GM21619 (cell line): ENCODE measurements around the gene EPG5.

Experiments used
- ATAC-seq: cut with Tn5 transposase; IDR thresholded peaks from one replicate; pipeline ENCODE4 v1.9.1; 2021; ENCODE audit not compliant: unreplicated experiment

Gene EPG5

GRCh38 chr18:45920367-45920766, 46.8 kb downstream of the EPG5 start:
- no peak for ATAC-seq

GRCh38 chr18:45916302-45916701, 50.8 kb downstream of the EPG5 start:
- ATAC-seq = no peak

GRCh38 chr18:45913276-45913675, 53.9 kb downstream of the EPG5 start:
- ATAC-seq = no peak

- peak; percentile 61 for ATAC-seq
These were observed 56.6 kb downstream of the EPG5 start for GRCh38 chr18:45910405-45911023.

GRCh38 chr18:45901654-45902210, 65.4 kb downstream of the EPG5 start:
- ATAC-seq = no peak

- ATAC-seq = no peak
These were observed 66.5 kb downstream of the EPG5 start for GRCh38 chr18:45900623-45901022.

GRCh38 chr18:45896991-45897390, 70.1 kb downstream of the EPG5 start:
- no peak for ATAC-seq

GRCh38 chr18:45896452-45896851, 70.7 kb downstream of the EPG5 start:
- ATAC-seq = no peak

GRCh38 chr18:45895339-45895738, 71.8 kb downstream of the EPG5 start:
- no peak for ATAC-seq

- ATAC-seq = no peak
These were observed 72.3 kb downstream of the EPG5 start for GRCh38 chr18:45894818-45895217.

GRCh38 chr18:45891806-45892205, 75.3 kb downstream of the EPG5 start:
- no peak for ATAC-seq

- ATAC-seq = no peak
These were observed 76.5 kb downstream of the EPG5 start for GRCh38 chr18:45890606-45891005.

- ATAC-seq = no peak
These were observed 77.6 kb downstream of the EPG5 start for GRCh38 chr18:45889419-45890064.

- no peak for ATAC-seq
These were observed 79.5 kb downstream of the EPG5 start for GRCh38 chr18:45887585-45887984.

- ATAC-seq = no peak
These were observed 86.1 kb downstream of the EPG5 start for GRCh38 chr18:45880876-45881558.

GRCh38 chr18:45879681-45880655, 87.2 kb downstream of the EPG5 start:
- ATAC-seq = peak; percentile 84

- no peak for ATAC-seq
These were observed 89.7 kb downstream of the EPG5 start for GRCh38 chr18:45877403-45877802.

GRCh38 chr18:45876161-45876560, 91.0 kb downstream of the EPG5 start:
- no peak for ATAC-seq

- peak; percentile 93 for ATAC-seq
These were observed 92.5 kb downstream of the EPG5 start for GRCh38 chr18:45874491-45875184.

- no peak for ATAC-seq
These were observed 95.6 kb downstream of the EPG5 start for GRCh38 chr18:45871431-45872084.
